ENCODE results near the gene HSP90AB1.

HSP90AB1 gene

GRCh38 chr6:44292661-44293365 lies 45.9 kb downstream of the HSP90AB1 start:
- DNase-seq = no peak

DNA sequence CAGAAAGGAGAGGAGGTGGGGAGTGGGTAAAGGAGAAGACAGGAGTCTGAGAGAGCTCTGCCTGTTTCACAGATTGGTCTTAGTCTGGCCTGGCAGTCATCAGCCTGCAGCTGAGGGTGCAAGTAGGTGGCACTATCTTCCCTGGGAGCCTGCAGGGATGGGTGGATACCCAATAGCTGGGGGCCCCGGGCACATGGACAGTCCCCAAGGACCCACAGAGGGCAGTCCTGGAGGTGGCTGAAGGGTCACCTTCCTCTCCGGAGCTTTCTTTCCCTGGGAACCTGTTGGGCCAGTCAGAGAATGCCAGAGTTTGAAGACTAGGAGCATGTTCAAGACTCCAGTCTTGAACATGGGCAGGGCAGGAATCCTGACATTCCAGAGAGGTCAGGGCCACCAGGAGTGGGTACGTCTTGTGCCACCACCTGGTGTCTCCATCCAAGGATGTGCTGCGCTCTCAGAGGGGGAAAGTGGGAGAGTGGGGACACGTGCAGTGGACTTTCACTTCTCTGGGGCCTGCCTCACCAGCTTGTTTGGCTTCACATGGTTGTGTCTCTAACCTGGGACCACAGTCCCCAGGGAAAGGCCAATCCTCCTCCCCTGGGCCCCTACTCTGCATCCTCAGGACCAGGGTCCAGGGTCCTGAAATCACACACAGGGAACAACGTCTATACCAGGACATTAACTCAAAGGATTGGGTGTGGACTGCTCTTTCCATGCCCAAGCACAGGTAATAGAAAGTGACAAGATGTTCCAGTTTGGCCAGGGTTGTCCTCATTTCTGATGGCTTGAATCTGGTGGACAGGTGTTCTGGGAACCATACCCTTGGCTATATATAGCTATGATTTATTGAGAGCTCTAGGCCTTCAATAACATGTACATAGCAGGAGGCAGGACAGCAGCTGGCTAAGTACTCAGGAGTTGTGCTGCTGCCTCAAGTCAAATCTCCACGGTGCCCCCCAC lies 48.2 kb downstream of the HSP90AB1 start:
- no peak for DNase-seq

GRCh38 chr6:44297063-44298038 lies 50.5 kb downstream of the HSP90AB1 start:
- DNase-seq = no peak

GRCh38 chr6:44298055-44298803 lies 51.3 kb downstream of the HSP90AB1 start:
- no peak for DNase-seq

GRCh38 chr6:44298864-44299263 lies 52.0 kb downstream of the HSP90AB1 start:
- no peak for DNase-seq

- DNase-seq = no peak
These were observed 53.5 kb downstream of the HSP90AB1 start for GRCh38 chr6:44300292-44300823.

DNA sequence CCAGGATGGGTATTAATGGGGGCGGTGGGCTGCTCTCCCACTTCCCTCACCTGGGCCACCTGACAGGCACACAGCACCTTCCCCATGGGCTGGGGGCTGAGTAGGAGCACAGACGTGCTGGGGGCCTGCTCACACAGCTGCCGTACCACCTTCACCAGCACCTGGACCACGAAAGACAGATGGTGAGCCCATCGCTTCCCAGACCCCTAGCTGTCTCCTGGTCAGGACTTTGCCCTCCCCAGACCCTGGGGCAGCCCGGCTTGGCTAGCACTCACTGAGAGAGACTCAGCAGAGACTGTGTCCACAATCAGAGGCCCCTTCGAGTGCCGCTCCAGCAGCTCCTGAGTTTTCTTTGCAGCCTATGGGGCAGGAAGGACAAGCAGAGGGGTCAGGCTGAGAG lies 54.2 kb downstream of the HSP90AB1 start:
- no peak for DNase-seq

DNA sequence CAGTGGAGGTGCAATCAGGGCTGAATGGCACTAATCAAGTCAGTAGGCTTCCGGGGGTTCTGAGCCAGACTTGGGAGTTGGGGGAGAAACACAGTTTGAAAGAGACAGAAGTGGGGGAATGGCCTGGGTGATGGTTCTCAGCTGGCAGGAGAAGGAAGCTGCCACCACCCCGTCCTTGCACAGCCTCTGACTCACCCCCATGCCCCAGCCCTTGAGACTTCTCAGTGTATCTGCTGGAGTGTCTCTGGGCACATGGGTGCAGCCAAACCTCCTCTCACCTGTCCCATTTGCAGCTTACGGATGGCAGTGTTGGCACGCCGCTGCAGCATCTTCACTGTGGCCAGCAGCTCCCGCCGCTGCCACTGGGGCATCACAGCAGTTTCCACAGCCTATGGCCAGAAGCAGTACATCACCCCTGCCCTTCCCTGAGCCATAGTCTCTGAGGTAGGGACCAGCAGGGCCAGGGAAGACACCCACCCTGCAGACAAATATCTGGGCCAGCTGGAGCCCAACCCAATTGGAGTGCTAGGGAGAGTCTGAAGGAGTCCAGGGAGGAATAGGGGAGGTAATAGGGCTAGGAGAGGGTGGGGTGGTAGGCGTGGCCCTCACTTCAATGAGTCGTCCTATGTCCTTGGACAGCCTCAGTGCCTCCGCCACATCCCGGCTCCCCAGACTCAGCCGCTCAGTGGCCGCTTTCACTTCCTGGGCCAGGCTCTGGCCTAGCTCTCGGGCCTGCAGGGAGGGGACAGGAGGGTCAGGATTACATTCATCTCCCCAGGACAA lies 55.1 kb downstream of the HSP90AB1 start:
- DNase-seq = no peak

DNA sequence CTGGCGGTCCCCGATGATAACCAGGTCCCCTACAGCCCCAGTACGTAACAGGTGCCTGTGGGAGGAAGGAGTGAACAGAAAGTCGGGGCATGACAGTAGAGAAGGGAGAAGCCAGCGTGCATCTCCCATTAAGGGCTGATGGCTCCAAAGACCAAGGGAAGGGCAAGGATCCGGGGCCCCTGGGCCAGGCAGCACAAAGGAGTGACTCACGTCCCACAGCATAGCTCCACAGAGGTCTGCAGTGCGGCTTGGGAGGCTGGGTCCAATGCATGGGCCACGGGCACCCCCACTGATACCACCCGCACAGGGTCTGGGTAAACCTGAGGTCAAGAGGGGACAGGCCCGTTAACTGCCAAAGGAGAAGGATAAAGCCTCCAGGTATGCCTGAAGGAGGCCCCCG lies 56.0 kb downstream of the HSP90AB1 start:
- DNase-seq = no peak
